ENCODE data around the gene PARP14.

The PARP14 gene

DNA sequence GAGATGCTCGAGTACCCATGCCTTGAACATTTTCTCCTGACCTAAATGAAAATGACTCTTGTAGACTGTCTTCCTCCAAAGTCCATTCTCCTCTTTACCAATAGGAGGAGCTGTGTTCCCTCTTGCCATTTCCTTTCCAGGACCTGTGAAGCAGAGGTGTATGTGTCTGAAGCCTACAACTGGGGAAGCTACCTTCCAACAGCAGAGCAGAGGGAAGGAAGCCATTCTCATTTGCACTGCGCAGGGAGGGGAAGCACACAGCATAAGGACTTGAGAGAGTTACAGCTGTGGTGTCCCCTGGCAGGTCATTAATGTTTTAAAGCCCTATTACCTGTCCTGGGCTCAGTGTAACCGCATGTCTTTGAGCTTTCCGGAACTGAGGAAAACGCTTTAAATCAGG lies 74.3 kb downstream of the PARP14 start:
- ChIA-PET POLR2A (no interaction called here), CTCF (interaction anchor here (0.5 to 1.6 kb wide), 19 partner anchors 9 to 504 kb away, joined by 3 to 10 read pairs (median 4); partner anchors contain the start of gene SEMA5B)
- TF ChIP-seq ZNF157 (tag by site-specific recombination; IDR thresholded peaks at IDR 0.05) (no peak), MEIS1 (CRISPR knock-in tag; IDR thresholded peaks at IDR 0.05; ENCODE audit: borderline replicate concordance) (no peak), ZNF654 (tag by site-specific recombination; IDR thresholded peaks at IDR 0.05; ENCODE audit: low read depth) (peak; percentile 64), SP7 (tag by site-specific recombination; IDR thresholded peaks at IDR 0.05) (no peak), ZNF664 (tag by site-specific recombination; IDR thresholded peaks at IDR 0.05) (no peak)
- TF ChIP-seq, protein P1, sequence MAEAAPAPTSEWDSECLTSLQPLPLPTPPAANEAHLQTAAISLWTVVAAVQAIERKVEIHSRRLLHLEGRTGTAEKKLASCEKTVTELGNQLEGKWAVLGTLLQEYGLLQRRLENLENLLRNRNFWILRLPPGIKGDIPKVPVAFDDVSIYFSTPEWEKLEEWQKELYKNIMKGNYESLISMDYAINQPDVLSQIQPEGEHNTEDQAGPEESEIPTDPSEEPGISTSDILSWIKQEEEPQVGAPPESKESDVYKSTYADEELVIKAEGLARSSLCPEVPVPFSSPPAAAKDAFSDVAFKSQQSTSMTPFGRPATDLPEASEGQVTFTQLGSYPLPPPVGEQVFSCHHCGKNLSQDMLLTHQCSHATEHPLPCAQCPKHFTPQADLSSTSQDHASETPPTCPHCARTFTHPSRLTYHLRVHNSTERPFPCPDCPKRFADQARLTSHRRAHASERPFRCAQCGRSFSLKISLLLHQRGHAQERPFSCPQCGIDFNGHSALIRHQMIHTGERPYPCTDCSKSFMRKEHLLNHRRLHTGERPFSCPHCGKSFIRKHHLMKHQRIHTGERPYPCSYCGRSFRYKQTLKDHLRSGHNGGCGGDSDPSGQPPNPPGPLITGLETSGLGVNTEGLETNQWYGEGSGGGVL (tag by site-specific recombination; IDR thresholded peaks at IDR 0.05), result no peak
- TF ChIP-seq, protein P2, sequence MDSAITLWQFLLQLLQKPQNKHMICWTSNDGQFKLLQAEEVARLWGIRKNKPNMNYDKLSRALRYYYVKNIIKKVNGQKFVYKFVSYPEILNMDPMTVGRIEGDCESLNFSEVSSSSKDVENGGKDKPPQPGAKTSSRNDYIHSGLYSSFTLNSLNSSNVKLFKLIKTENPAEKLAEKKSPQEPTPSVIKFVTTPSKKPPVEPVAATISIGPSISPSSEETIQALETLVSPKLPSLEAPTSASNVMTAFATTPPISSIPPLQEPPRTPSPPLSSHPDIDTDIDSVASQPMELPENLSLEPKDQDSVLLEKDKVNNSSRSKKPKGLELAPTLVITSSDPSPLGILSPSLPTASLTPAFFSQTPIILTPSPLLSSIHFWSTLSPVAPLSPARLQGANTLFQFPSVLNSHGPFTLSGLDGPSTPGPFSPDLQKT (IDR thresholded peaks at IDR 0.05; ENCODE audit: borderline replicate concordance, low read depth, low read length), result no peak
- Histone ChIP-seq H3K9me3 (ENCODE audit: control insufficient read depth, insufficient read depth, low read depth, low read length) (no peaks in the 10 kb centered on the region), H3K4me1 (ENCODE audit: control insufficient read depth, insufficient read depth, low read length) (no peaks in the 10 kb centered on the region), H3K4me3 (ENCODE audit: low read depth, low read length) (no peak overlapping the region), H3K36me3 (ENCODE audit: control insufficient read depth in 2 of 2, insufficient read depth in 1 of 2, low read length in 2 of 2) (peaks cover 0 to 24% of the 10 kb centered on the region in 2 experiments; a peak in 1 of 3 replicates), H3K27ac (ENCODE audit: extremely low read depth, low read depth, low read length) (no peak overlapping the region)

DNA sequence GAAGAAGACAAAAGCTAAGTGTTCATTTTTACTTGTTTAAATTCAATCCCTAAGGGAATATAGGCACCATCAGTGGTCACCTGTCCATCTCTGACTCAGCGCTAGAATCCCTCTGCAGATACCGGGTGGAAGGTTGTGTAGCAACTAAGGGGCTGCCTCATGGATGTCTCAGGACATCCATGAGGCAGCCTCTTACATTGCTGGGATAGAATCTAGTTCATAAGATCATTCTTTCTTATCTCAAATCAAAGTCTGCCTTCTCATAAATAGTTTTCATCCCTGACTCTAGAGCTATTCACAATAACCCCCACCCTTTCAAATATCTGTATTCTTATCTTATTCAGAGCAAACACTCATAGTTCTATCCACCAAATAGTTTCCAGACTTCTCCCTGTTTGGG lies 74.9 kb downstream of the PARP14 start:
- ChIA-PET CTCF (interaction anchor here (0.5 to 1.6 kb wide), 18 partner anchors 10 to 504 kb away, joined by 3 to 10 read pairs (median 4); partner anchors contain the start of gene SEMA5B), POLR2A (no interaction called here)
- H3K4me3 ChIP-seq (ENCODE audit: low read depth, low read length), result no peak overlapping the region
- H3K4me1 ChIP-seq (ENCODE audit: control insufficient read depth, insufficient read depth, low read length), result no peaks in the 10 kb centered on the region
- TF ChIP-seq ZNF404 (tag by site-specific recombination; IDR thresholded peaks at IDR 0.05) (no peak), ZNF549 (tag by site-specific recombination; IDR thresholded peaks at IDR 0.05) (no peak), ZNF777 (tag by site-specific recombination; IDR thresholded peaks at IDR 0.05; ENCODE audit: borderline replicate concordance) (no peak), ZSCAN16 (tag by site-specific recombination; IDR thresholded peaks at IDR 0.05) (no peak), WT1 (tag by site-specific recombination; IDR thresholded peaks at IDR 0.05) (no peak), ZFHX2 (tag by site-specific recombination; conservative IDR thresholded peaks at IDR 0.05) (no peak), ZNF274 (IDR thresholded peaks at IDR 0.05; ENCODE audit: low read length) (no peak), ZNF274 (tag by site-specific recombination; IDR thresholded peaks at IDR 0.05; ENCODE audit: borderline replicate concordance) (no peak), REPIN1 (tag by site-specific recombination; IDR thresholded peaks at IDR 0.05; ENCODE audit: low read depth) (no peak), MYNN (tag by site-specific recombination; IDR thresholded peaks at IDR 0.05; ENCODE audit: borderline replicate concordance) (no peak), ZNF157 (tag by site-specific recombination; IDR thresholded peaks at IDR 0.05) (no peak)
- TF ChIP-seq, protein P3, sequence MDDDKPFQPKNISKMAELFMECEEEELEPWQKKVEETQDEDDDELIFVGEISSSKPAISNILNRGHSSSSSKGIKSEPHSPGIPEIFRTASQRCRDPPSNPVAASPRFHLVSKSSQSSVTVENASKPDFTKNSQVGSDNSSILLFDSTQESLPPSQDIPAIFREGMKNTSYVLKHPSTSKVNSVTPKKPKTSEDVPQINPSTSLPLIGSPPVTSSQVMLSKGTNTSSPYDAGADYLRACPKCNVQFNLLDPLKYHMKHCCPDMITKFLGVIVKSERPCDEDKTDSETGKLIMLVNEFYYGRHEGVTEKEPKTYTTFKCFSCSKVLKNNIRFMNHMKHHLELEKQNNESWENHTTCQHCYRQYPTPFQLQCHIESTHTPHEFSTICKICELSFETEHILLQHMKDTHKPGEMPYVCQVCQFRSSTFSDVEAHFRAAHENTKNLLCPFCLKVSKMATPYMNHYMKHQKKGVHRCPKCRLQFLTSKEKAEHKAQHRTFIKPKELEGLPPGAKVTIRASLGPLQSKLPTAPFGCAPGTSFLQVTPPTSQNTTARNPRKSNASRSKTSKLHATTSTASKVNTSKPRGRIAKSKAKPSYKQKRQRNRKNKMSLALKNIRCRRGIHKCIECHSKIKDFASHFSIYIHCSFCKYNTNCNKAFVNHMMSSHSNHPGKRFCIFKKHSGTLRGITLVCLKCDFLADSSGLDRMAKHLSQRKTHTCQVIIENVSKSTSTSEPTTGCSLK (tag by site-specific recombination; IDR thresholded peaks at IDR 0.05), result no peak
- H3K9me3 ChIP-seq (ENCODE audit: control insufficient read depth, insufficient read depth, low read depth, low read length), result no peaks in the 10 kb centered on the region
- peaks cover 0 to 24% of the 10 kb centered on the region in 2 experiments; a peak in 1 of 3 replicates for H3K36me3 ChIP-seq (ENCODE audit: control insufficient read depth in 2 of 2, insufficient read depth in 1 of 2, low read length in 2 of 2)
- H3K27ac ChIP-seq (ENCODE audit: extremely low read depth, low read depth, low read length), result no peak overlapping the region
